Measurements from ENCODE around the gene MAOA.

DNA sequence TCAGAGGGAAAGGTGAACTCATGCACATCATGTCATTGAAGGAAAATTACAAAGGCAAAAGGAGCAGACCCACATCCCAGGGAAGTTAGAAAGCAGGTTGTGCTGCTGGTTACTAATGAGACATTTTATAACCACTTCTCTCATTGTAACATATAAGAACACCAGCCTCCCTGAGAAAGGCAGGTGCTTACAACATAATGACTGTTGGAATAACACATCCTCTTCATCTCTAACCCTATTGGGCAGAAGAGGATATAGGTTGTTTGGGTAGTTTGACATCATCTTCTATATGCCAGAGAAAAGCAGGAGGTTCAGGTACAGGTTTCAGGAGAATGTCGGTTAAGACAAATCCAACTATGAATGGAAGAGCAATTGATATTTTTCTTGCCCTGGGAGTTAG lies 77.6 kb downstream of the MAOA start:
- TF ChIP-seq EZH2 (optimal IDR thresholded peaks at IDR 0.05; ENCODE audit: low read depth, low read length): no peak
- TF ChIP-seq, protein P1, sequence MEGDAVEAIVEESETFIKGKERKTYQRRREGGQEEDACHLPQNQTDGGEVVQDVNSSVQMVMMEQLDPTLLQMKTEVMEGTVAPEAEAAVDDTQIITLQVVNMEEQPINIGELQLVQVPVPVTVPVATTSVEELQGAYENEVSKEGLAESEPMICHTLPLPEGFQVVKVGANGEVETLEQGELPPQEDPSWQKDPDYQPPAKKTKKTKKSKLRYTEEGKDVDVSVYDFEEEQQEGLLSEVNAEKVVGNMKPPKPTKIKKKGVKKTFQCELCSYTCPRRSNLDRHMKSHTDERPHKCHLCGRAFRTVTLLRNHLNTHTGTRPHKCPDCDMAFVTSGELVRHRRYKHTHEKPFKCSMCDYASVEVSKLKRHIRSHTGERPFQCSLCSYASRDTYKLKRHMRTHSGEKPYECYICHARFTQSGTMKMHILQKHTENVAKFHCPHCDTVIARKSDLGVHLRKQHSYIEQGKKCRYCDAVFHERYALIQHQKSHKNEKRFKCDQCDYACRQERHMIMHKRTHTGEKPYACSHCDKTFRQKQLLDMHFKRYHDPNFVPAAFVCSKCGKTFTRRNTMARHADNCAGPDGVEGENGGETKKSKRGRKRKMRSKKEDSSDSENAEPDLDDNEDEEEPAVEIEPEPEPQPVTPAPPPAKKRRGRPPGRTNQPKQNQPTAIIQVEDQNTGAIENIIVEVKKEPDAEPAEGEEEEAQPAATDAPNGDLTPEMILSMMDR (IDR thresholded peaks at IDR 0.05; ENCODE audit: low read length): no peak

Data from MM.1S (cell line).